KOPT-K1 (cell line): ENCODE data around the gene FBXO31.
"Not testable (repeated sequence)": the region's sequence is repeated elsewhere in the genome, so short reads cannot be mapped to it uniquely, and the experiment has no call there.

ENCODE experiments used
- H3K27ac ChIP-seq: fragments of 200-600 bp; sonication (generic); 2 replicates; pipeline ENCODE4 v1.5.1; 2016; ENCODE audit warnings: antibody characterized with exemption, mild to moderate bottlenecking, low read depth, low read length; ENCODE audit not compliant: poor library complexity, severe bottlenecking
- H3K36me3 ChIP-seq: fragments of 200-600 bp; sonication (generic); 2 replicates; pipeline ENCODE4 v1.5.1; 2017; ENCODE audit warnings: antibody characterized with exemption, mild to moderate bottlenecking, low read length, moderate library complexity; ENCODE audit not compliant: insufficient read depth
- H3K9me3 ChIP-seq: fragments of 200-600 bp; sonication (generic); 2 replicates; pipeline ENCODE4 v1.5.1; 2017; ENCODE audit warnings: antibody characterized with exemption, low read length, mild to moderate bottlenecking; ENCODE audit not compliant: insufficient read depth, poor library complexity, severe bottlenecking

FBXO31 gene

GRCh38 chr16:87366930-87367329, 16.6 kb downstream of the FBXO31 start:
- H3K9me3 ChIP-seq = no peaks in the 10 kb centered on the region
- peaks cover 22% of the 10 kb centered on the region for H3K36me3 ChIP-seq
- no peak overlapping the region for H3K27ac ChIP-seq

GRCh38 chr16:87366288-87366687, 17.3 kb downstream of the FBXO31 start:
- no peaks in the 10 kb centered on the region for H3K9me3 ChIP-seq
- no peak overlapping the region for H3K27ac ChIP-seq
- peaks cover 29% of the 10 kb centered on the region for H3K36me3 ChIP-seq

DNA sequence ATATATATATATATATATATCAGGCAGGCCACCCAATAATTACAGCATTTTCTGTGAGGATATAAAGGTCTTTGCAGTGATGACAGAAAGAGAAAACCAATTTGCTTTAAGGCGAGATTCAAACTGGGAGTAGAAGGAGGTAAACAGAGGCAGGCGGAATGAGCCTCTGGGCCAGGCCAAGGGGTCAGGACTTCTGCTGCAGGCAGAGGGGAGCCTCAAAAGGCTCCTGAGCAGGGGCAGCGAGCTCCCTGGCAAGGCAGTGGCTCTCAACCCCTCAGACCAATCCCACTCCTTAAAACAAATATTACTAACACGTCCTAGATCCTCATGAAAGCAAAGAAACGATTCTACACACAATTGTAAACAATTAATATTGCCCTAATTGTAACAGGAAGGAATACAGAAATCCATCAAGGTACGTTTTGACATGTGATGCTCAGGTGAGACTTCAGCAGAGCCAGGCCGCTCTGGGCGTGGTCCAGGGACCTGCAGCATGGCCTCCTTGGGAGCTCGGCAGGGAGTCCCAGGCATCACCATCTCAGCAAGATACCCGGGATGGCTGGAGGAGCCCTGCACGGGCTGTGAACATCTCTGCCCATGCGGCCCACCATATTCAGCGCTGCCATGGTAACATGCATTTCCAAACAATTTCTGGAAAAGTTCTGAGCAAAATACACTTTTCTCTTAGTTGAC, 18.4 kb downstream of the FBXO31 start:
- Histone ChIP-seq H3K36me3 (peaks cover 40% of the 10 kb centered on the region), H3K9me3 (no peaks in the 10 kb centered on the region), H3K27ac (no peak overlapping the region)

DNA sequence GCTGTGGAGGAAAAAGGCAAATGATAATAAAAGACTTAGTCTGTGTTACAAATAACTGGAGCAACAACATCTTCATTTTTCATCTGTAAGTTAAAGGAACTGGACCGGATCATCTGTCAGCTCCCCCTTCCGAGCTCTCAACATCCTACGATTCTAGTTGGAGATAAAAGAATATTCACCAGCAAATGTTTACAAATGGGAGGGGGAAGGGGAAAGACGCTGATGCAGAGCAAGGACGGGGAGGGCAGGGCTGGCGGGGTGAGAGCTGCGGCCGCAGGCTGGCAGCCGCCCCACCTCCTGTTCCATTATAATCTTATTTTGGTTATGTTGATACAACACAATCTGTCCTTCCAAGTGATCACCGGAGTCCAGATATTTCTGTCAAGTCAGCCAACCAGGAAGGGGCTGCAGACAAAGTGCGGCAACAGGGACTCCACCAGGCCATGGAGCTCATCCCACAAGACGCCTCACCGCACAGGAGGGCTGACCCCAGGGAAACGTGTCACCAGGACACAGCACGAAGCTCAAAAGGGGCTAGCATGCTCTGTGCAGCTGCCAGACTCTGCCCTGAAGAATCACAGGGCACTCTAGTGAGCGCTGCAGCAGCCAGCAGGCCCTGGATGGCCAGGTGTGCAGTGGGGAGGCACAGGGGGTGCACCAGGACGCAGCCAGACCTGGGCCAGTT, 19.7 kb downstream of the FBXO31 start:
- Histone ChIP-seq H3K27ac (peak overlapping the region; percentile 50), H3K36me3 (peaks cover 48% of the 10 kb centered on the region)

GRCh38 chr16:87362828-87363559, 20.6 kb downstream of the FBXO31 start:
- peaks cover 58% of the 10 kb centered on the region for H3K36me3 ChIP-seq
- not testable (repeated sequence) for H3K9me3 ChIP-seq, H3K27ac ChIP-seq

More for the DNA sequence above, 19.7 kb downstream of the FBXO31 start:
- no peaks in the 10 kb centered on the region for H3K9me3 ChIP-seq

- H3K9me3 ChIP-seq = no peaks in the 10 kb centered on the region
- H3K27ac ChIP-seq = no peak overlapping the region
- H3K36me3 ChIP-seq = peaks cover 65% of the 10 kb centered on the region
Measured at GRCh38 chr16:87361916-87362619, 21.5 kb downstream of the FBXO31 start.

DNA sequence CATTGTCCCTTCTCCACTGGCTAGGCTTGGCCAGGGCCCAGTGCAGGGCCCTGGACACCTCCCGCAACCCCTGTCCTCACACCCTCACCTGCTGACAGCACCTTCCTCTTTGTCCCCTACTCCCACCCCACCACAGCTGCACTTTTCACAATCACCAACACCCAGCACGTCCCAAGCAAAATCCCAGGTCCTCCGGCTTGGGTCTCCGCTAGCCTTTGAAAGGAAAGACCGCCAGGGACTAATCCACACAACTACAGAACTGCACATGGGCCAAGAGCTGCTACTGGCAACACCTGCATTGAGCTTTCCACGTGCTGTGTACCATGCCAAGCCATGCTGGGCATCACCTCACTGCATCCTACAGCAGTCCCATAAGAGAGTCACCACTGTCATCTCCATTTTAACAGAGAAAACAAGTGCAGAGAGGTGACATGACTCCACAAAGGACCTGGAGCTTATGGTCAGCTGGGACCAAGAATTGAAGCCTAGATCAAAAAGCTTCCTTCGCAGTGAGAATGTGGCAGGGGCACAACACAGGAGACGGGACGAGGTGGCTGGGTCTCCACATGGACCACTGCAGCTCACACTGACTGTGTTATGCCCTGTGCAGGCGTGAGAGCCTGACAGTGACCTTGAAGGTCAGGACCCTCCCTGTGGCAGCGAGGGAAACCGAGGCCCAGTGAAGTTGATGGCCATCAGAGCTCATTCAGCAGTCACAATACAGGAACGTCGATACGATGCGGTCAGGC, 22.5 kb downstream of the FBXO31 start:
- Histone ChIP-seq H3K36me3 (peaks cover 75% of the 10 kb centered on the region), H3K27ac (no peak overlapping the region), H3K9me3 (no peaks in the 10 kb centered on the region)

- peaks cover 78% of the 10 kb centered on the region for H3K36me3 ChIP-seq
- H3K9me3 ChIP-seq = no peaks in the 10 kb centered on the region
- no peak overlapping the region for H3K27ac ChIP-seq
Measured at GRCh38 chr16:87359121-87359520, 24.5 kb downstream of the FBXO31 start.

GRCh38 chr16:87358696-87359095, 24.9 kb downstream of the FBXO31 start:
- H3K9me3 ChIP-seq = no peaks in the 10 kb centered on the region
- no peak overlapping the region for H3K27ac ChIP-seq
- H3K36me3 ChIP-seq = peaks cover 78% of the 10 kb centered on the region

GRCh38 chr16:87358250-87358649, 25.3 kb downstream of the FBXO31 start:
- peaks cover 74% of the 10 kb centered on the region for H3K36me3 ChIP-seq
- H3K27ac ChIP-seq = no peak overlapping the region
- no peaks in the 10 kb centered on the region for H3K9me3 ChIP-seq

DNA sequence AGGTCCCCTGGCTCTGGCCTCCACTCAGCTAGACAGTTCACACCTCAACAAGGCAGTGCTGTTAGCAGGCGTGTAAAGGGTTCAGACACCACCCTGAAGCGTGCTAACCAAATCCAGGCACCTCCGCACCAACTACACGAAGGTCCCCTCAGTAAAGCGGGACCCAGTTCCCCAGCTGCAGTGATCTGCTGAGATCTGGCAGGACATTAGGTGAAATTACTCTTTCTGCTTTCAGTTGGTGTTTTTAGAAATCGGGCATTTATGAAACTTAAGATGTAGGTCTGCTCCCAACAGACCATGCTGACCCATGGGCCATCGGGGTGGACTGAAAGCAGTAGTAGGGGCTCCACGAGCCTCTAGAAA, 27.1 kb downstream of the FBXO31 start:
- H3K9me3 ChIP-seq = no peaks in the 10 kb centered on the region
- no peak overlapping the region for H3K27ac ChIP-seq
- peaks cover 68% of the 10 kb centered on the region for H3K36me3 ChIP-seq

- peaks cover 46% of the 10 kb centered on the region for H3K36me3 ChIP-seq
- no peak overlapping the region for H3K27ac ChIP-seq
- no peaks in the 10 kb centered on the region for H3K9me3 ChIP-seq
Measured at GRCh38 chr16:87353613-87354012, 30.0 kb downstream of the FBXO31 start.

- no peak overlapping the region for H3K27ac ChIP-seq
- no peaks in the 10 kb centered on the region for H3K9me3 ChIP-seq
- H3K36me3 ChIP-seq = peaks cover 46% of the 10 kb centered on the region
Measured at GRCh38 chr16:87352818-87353217, 30.8 kb downstream of the FBXO31 start.

DNA sequence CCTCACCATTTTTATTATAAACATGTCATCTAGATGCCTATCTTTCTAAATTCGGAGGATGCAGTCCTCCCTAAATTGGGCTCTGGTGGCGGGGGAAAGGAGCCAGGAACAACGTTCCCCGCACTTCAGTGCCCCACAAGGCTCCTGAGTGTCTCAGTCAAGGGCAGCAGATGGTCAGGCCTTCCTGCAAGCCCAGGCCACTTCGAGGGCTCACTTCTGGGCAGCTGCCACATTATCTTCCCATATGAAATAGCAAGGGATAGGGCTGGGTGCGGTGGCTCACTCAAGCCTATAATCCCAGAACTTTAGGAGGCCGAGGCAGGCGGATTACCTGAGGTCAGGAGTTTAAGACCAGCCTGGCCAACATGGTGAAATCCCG, 32.3 kb downstream of the FBXO31 start:
- H3K27ac ChIP-seq = no peak overlapping the region
- no peaks in the 10 kb centered on the region for H3K9me3 ChIP-seq
- H3K36me3 ChIP-seq = peaks cover 41% of the 10 kb centered on the region
